ENCODE measurements around the gene LRP10. TPM values are rescaled to one million over a fixed set of nuclear protein-coding genes. Genes with fewer than 3 reads are reported as not detected.

Gene LRP10
- total RNA-seq, 1 donor from 2014 or later, result 0.92 TPM

GRCh38 chr14:22872033-22872832, 693 bp downstream of the LRP10 start:
- H3K9me3 ChIP-seq (ENCODE audit: low read depth), result no peaks in the 10 kb centered on the region
- H3K36me3 ChIP-seq, result no peaks in the 10 kb centered on the region
- Mint-ChIP-seq H3K4me3 (peak overlapping the region; percentile 95), H3K27ac (peak overlapping the region; percentile 81), H3K27me3 (ENCODE audit: insufficient read depth, low read depth) (peaks cover 7% of the 10 kb centered on the region), H3K9me3 (no peaks in the 10 kb centered on the region), H3K4me1 (peaks cover 14% of the 10 kb centered on the region), H3K36me3 (peaks cover 12% of the 10 kb centered on the region)
- peaks cover 23% of the 10 kb centered on the region for H3F3A ChIP-seq (ENCODE audit: low read depth)
- no peaks in the 10 kb centered on the region for H4K20me1 ChIP-seq (ENCODE audit: low read depth)
- H3K27me3 ChIP-seq, result no peaks in the 10 kb centered on the region
- H3K79me2 ChIP-seq (ENCODE audit: low read depth), result no peaks in the 10 kb centered on the region
- DNase-seq (ENCODE audit: low spot score), result peak; percentile 92
- H3K9ac ChIP-seq, result no peak overlapping the region
- H3K4me3 ChIP-seq, result peak overlapping the region; percentile 75
- peaks cover 7% of the 10 kb centered on the region for H3K4me1 ChIP-seq
- H2AFZ ChIP-seq (replicated peaks), result peak overlapping the region; percentile 37
- H3K27ac ChIP-seq, result no peak overlapping the region
- peak overlapping the region; percentile 83 for H3K4me2 ChIP-seq
- TF ChIP-seq CTCF (IDR thresholded peaks at IDR 0.05) (peak; percentile 98), EZH2 (IDR thresholded peaks at IDR 0.05) (no peak)

DNA sequence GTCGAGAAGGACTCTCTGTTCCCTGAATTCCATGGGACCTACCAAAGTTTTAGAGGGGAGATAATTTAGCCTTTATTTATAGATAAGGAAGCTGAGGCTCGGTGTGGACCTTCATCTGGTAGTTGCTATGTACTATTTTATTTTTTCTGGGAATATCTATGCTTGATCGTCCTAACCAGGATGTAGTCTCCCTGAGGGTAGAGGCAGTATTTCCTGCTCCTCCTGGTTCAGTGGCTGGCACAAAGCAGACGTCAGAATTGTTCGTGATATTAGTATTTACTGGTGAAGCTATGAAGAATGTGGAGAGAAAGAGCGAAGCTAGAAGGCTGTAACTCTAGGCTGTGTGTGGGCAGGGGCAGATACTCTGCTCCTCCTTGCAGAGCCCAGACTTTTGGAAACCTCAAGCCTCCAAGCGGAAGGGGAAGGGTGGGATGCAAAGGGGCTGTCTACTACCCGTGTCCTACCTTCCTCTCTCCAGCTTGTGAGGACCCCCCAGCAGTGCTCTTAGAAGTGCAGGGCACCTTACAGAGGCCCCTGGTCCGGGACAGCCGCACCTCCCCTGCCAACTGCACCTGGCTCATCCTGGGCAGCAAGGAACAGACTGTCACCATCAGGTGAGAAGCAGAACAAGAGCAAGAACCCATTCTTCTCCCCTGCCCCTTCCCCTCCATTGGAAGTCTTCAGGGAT, 1.4 kb downstream of the LRP10 start:
- Mint-ChIP-seq H3K27ac (peak overlapping the region; percentile 81), H3K9me3 (no peaks in the 10 kb centered on the region), H3K4me3 (peak overlapping the region; percentile 91), H3K4me1 (peaks cover 14% of the 10 kb centered on the region), H3K27me3 (ENCODE audit: insufficient read depth, low read depth) (peaks cover 10% of the 10 kb centered on the region), H3K36me3 (peaks cover 14% of the 10 kb centered on the region)
- H3K27ac ChIP-seq, result no peak overlapping the region
- H3K36me3 ChIP-seq, result no peaks in the 10 kb centered on the region
- H2AFZ ChIP-seq (replicated peaks), result peak overlapping the region; percentile 4
- TF ChIP-seq EZH2 (IDR thresholded peaks at IDR 0.05) (no peak), EZH2phosphoT487 (IDR thresholded peaks at IDR 0.05) (no peak), CTCF (IDR thresholded peaks at IDR 0.05) (no peak)
- no peaks in the 10 kb centered on the region for H3K27me3 ChIP-seq
- H3K4me2 ChIP-seq, result peak overlapping the region; percentile 83
- no peak overlapping the region for H3K9ac ChIP-seq
- H4K20me1 ChIP-seq (ENCODE audit: low read depth), result no peaks in the 10 kb centered on the region
- H3K4me3 ChIP-seq, result peak overlapping the region; percentile 75
- DNase-seq (ENCODE audit: low spot score), result no peak
- H3F3A ChIP-seq (ENCODE audit: low read depth), result peaks cover 23% of the 10 kb centered on the region
- no peaks in the 10 kb centered on the region for H3K9me3 ChIP-seq (ENCODE audit: low read depth)
- H3K4me1 ChIP-seq, result peaks cover 7% of the 10 kb centered on the region
- H3K79me2 ChIP-seq (ENCODE audit: low read depth), result no peaks in the 10 kb centered on the region

DNA sequence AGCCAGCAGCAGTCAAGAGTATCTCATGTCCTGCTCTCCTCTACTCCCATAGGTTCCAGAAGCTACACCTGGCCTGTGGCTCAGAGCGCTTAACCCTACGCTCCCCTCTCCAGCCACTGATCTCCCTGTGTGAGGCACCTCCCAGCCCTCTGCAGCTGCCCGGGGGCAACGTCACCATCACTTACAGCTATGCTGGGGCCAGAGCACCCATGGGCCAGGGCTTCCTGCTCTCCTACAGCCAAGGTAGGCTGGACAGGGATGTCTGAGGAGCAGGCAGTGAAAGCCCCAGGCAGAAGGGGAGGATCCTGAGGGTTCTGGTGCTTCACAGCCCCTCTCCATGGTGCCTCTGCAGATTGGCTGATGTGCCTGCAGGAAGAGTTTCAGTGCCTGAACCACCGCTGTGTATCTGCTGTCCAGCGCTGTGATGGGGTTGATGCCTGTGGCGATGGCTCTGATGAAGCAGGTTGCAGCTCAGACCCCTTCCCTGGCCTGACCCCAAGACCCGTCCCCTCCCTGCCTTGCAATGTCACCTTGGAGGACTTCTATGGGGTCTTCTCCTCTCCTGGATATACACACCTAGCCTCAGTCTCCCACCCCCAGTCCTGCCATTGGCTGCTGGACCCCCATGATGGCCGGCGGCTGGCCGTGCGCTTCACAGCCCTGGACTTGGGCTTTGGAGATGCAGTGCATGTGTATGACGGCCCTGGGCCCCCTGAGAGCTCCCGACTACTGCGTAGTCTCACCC, 3.6 kb downstream of the LRP10 start:
- H3K4me1 Mint-ChIP-seq, result peaks cover 14% of the 10 kb centered on the region
- no peak overlapping the region for H3K27ac Mint-ChIP-seq
- H3F3A ChIP-seq (ENCODE audit: low read depth), result peaks cover 22% of the 10 kb centered on the region
- H2AFZ ChIP-seq (replicated peaks), result no peak overlapping the region
- no peak overlapping the region for H3K4me3 Mint-ChIP-seq
- no peaks in the 10 kb centered on the region for H3K27me3 ChIP-seq
- H3K4me1 ChIP-seq, result peaks cover 7% of the 10 kb centered on the region
- no peaks in the 10 kb centered on the region for H3K9me3 ChIP-seq (ENCODE audit: low read depth)
- no peak overlapping the region for H3K9ac ChIP-seq
- H3K27me3 Mint-ChIP-seq (ENCODE audit: insufficient read depth, low read depth), result peaks cover 9% of the 10 kb centered on the region
- H3K4me2 ChIP-seq, result no peak overlapping the region
- H3K79me2 ChIP-seq (ENCODE audit: low read depth), result no peaks in the 10 kb centered on the region
- H3K4me3 ChIP-seq, result no peak overlapping the region
- peaks cover 19% of the 10 kb centered on the region for H3K36me3 Mint-ChIP-seq
- no peaks in the 10 kb centered on the region for H4K20me1 ChIP-seq (ENCODE audit: low read depth)
- TF ChIP-seq CTCF (IDR thresholded peaks at IDR 0.05), result no peak
- TF ChIP-seq EZH2 (IDR thresholded peaks at IDR 0.05), result no peak
- no peak for DNase-seq (ENCODE audit: low spot score)
- no peaks in the 10 kb centered on the region for H3K9me3 Mint-ChIP-seq
- H3K27ac ChIP-seq, result no peak overlapping the region
- no peaks in the 10 kb centered on the region for H3K36me3 ChIP-seq

All from neural progenitor cell (in vitro differentiated cells).